Uterus (tissue), 4 donors: ENCODE measurements around the gene SHH. TPM values are rescaled to one million over a fixed set of nuclear protein-coding genes. Genes with fewer than 3 reads are reported as not detected.

Source experiments
- DNase-seq, 2 donors: peaks; one replicate each; pipeline ENCODE4 v3.0.0-alpha.2; 2019 to 2020
- H3K27ac ChIP-seq, 2 donors: fragments of 200-600 bp; sonication (generic); 1 replicate in 1 of 2; 2 replicates in 1 of 2; pipeline ENCODE4 v1.5.1; 2016 to 2018
- H3K27me3 ChIP-seq, 2 donors: fragments of 200-600 bp; sonication (generic); one replicate each; pipeline ENCODE4 v1.5.1; 2018 to 2019; ENCODE audit warnings: control low read depth in 1 of 2
- H3K36me3 ChIP-seq, 2 donors: fragments of 200-600 bp; sonication (generic); one replicate each; pipeline ENCODE4 v1.5.1; 2019; ENCODE audit warnings: control low read depth in 1 of 2
- H3K4me1 ChIP-seq, 2 donors: fragments of 200-600 bp; sonication (generic); one replicate each; pipeline ENCODE4 v1.5.1; 2018 to 2019; ENCODE audit warnings: control low read depth in 1 of 2
- H3K4me3 ChIP-seq, 2 donors: fragments of 200-600 bp; sonication (generic); 1 replicate in 1 of 2; 2 replicates in 1 of 2; pipeline ENCODE4 v1.5.1; 2018 to 2019; ENCODE audit warnings: mild to moderate bottlenecking in 1 of 2
- H3K9me3 ChIP-seq, 2 donors: fragments of 200-600 bp; sonication (generic); one replicate each; pipeline ENCODE4 v1.5.1; 2019; ENCODE audit warnings: control low read depth in 1 of 2
- CTCF ChIP-seq, 4 experiments: fragments of 200-600 bp in 2 of 4; fragments of 450-650 bp in 2 of 4; sonication (generic) in 2 of 4; IDR thresholded peaks; one replicate each; pipeline ENCODE4 v1.5.1; 2016 to 2019; ENCODE audit warnings: antibody characterized with exemption in 4 of 4, mild to moderate bottlenecking in 2 of 4, moderate library complexity in 1 of 4
- POLR2A ChIP-seq, 2 donors: fragments of 450-650 bp; IDR thresholded peaks; one replicate each; pipeline ENCODE4 v1.6.1; 2016; ENCODE audit warnings: antibody characterized with exemption in 2 of 2, mild to moderate bottlenecking in 1 of 2, moderate library complexity in 1 of 2
- intact Hi-C: fragments of 100-400 bp; cut with DNase I; formaldehyde crosslinking; loops from one replicate; pipeline ENCODE4 v1.15.1; 2023; ENCODE audit warnings: low total_unique reads
- total RNA-seq, 4 donors: library from RNA; depleted of rRNA in 3 of 4; stranded (reverse); fragments of >200 nt in 3 of 4; gene quantifications; one replicate each; pipeline versions ENCODE4 v1.1.0 to v1.2.4, GENCODE V29; 2014 to 2023
- donor health status: DM: yes; HTN: yes; CAD: no.

Gene SHH
- total RNA-seq, 4 donors from 2014 or later = 0.62 TPM; not detected in 3

DNA sequence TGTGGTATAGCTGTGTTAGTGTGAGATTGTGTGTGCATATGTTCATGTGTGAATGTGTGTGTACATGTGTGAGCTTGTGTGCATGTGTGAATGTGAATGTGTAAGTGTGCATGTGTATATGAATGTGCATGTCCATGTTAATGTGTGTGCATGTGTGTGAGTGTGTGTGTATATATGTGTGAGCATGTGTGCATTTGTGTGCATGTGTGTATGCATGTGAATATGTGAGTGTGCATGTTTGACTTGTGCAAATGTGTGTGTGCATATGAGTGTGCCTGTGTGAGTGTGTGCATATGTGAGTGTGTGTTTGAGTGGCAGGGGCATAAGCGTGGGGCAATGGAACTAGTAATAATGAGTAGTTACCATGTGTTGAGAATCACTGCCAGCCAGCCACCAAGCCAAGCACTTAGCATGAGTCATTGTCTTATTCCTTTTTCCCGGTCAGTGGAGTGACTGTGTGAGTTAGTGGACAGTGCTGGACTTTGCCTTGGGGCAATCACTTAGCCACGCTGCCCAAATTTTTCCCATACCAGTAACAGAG, 46.3 kb upstream of the SHH start:
- intact Hi-C loops = no loop called here
- Histone ChIP-seq H3K27me3 (no peaks in the 10 kb centered on the region), H3K36me3 (no peaks in the 10 kb centered on the region), H3K27ac (no peak overlapping the region), H3K9me3 (peaks cover 0 to 6% of the 10 kb centered on the region in 2 donors), H3K4me1 (no peaks in the 10 kb centered on the region), H3K4me3 (no peak overlapping the region)
- no peak for TF ChIP-seq CTCF (IDR thresholded peaks at IDR 0.05)
- TF ChIP-seq POLR2A (IDR thresholded peaks at IDR 0.05) = no peak
- no peak for DNase-seq

DNA sequence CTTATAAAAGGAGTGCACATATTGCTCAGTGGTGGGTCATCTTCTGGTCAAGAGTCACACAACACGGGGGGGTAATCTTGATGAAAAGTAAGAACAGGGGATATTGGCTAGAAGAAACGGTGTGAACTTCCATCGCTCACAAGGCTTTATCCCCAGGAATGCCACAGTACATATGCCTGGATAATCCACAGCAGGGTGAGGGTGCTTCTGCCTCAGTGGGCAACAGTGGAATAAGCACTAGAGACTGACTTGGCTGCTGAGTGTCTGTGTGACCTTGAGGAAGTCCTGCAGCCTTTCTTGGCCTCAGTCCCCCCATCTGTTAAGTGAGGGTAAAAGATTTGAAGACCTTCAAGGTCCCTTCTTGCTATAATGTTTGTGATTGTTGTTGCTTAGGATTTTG, 44.9 kb upstream of the SHH start:
- peaks cover 0 to 6% of the 10 kb centered on the region in 2 donors for H3K9me3 ChIP-seq
- no peaks in the 10 kb centered on the region for H3K4me1 ChIP-seq
- no peaks in the 10 kb centered on the region for H3K27me3 ChIP-seq
- H3K4me3 ChIP-seq = no peak overlapping the region
- no peak for DNase-seq
- intact Hi-C loops = no loop called here
- H3K27ac ChIP-seq = no peak overlapping the region
- TF ChIP-seq POLR2A (IDR thresholded peaks at IDR 0.05) (no peak), CTCF (IDR thresholded peaks at IDR 0.05) (no peak)
- H3K36me3 ChIP-seq = no peaks in the 10 kb centered on the region

GRCh38 chr7:155856656-155857055, 44.4 kb upstream of the SHH start:
- H3K4me3 ChIP-seq = no peak overlapping the region
- no peak overlapping the region for H3K27ac ChIP-seq
- H3K36me3 ChIP-seq = no peaks in the 10 kb centered on the region
- TF ChIP-seq POLR2A (IDR thresholded peaks at IDR 0.05) (no peak), CTCF (IDR thresholded peaks at IDR 0.05) (no peak)
- H3K27me3 ChIP-seq = no peaks in the 10 kb centered on the region
- H3K9me3 ChIP-seq = peaks cover 0 to 6% of the 10 kb centered on the region in 2 donors
- no peaks in the 10 kb centered on the region for H3K4me1 ChIP-seq
- DNase-seq = no peak
- intact Hi-C loops = no loop called here

- Histone ChIP-seq H3K9me3 (peaks cover 0 to 6% of the 10 kb centered on the region in 2 donors), H3K4me3 (no peak overlapping the region), H3K36me3 (no peaks in the 10 kb centered on the region), H3K4me1 (no peaks in the 10 kb centered on the region), H3K27ac (no peak overlapping the region), H3K27me3 (no peaks in the 10 kb centered on the region)
- intact Hi-C loops = no loop called here
- DNase-seq = no peak
- TF ChIP-seq CTCF (IDR thresholded peaks at IDR 0.05) (no peak), POLR2A (IDR thresholded peaks at IDR 0.05) (no peak)
Observed at GRCh38 chr7:155852426-155853301, 40.4 kb upstream of the SHH start.

- intact Hi-C loops = no loop called here
- H3K27ac ChIP-seq = no peak overlapping the region
- no peak for TF ChIP-seq CTCF (IDR thresholded peaks at IDR 0.05)
- no peak for DNase-seq
- H3K36me3 ChIP-seq = no peaks in the 10 kb centered on the region
- H3K4me1 ChIP-seq = no peaks in the 10 kb centered on the region
- H3K4me3 ChIP-seq = no peak overlapping the region
- peaks cover 0 to 6% of the 10 kb centered on the region in 2 donors for H3K9me3 ChIP-seq
- H3K27me3 ChIP-seq = no peaks in the 10 kb centered on the region
Observed at GRCh38 chr7:155851892-155852291, 39.6 kb upstream of the SHH start.
